Loucy (cell line): ENCODE measurements around the gene ZIM2.

ENCODE experiments used
- CTCF ChIP-seq: fragments of 200-600 bp; sonication (generic); conservative IDR thresholded peaks from 2 replicates; pipeline ENCODE4 v1.5.1; 2014; ENCODE audit warnings: mild to moderate bottlenecking, antibody characterized with exemption, low read length
- EZH2phosphoT487 ChIP-seq: fragments of 200-600 bp; IDR thresholded peaks from 2 replicates; pipeline ENCODE4 v1.6.1; 2018; ENCODE audit warnings: antibody characterized with exemption, mild to moderate bottlenecking, moderate library complexity, borderline replicate concordance

- TF ChIP-seq CTCF (peak; percentile 34; the same call in 1 of the 2 replicates), EZH2phosphoT487 (no peak)
Measured at GRCh38 chr19:56725829-56726424, 114.6 kb downstream of the ZIM2 start.
